Activated T-cell treated with anti-CD3 and anti-CD28 coated beads, Interleukin-2, amount 50 U/mL, for 48 hours (primary cell): ENCODE results near the gene SBF1.

Source experiments
- DNase-seq, 2 experiments: peaks; one replicate each; pipeline ENCODE4 v3.0.0-alpha.2; 2020

SBF1 gene

DNA sequence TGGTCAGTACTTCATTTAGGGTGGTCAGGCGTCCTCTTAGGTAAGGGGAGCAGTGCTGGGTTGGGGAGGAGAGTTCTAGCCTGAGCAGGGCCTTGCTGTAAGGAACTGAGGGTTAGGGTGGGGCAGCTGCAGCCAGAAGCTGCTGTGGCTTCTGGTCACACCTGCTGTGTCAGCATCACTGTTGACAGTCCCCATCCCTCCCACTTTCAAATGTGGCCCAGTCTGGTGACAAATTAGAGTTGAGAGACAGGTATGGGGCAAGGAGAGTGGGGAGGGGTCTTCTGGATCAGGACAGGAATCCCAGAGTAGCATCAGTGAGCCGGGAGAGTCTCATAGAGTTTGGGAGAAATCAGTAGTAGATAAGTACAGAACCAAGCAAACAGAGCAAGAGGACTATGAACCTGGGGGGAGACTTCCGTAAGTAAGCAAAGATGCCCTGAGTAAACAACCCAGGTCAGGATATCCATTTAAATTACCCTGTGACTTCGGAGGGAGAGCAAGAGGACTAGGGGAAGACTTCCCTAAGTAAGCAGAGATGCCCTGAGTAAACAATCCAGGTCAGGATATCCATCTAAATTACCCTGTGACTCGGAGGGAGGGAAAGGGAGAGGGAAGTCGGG lies 78.0 kb downstream of the SBF1 start:
- DNase-seq = no peak
